ENCODE data around the gene HPCA.
A peak's percentile ranks its signal among the peaks of the same experiment; 100 is the strongest.

Gene HPCA

GRCh38 chr1:32917521-32917920 is 31.2 kb downstream of the HPCA start:
- no peak overlapping the region for H3K9ac ChIP-seq (ENCODE audit: low read depth in 1 of 2, low read length in 2 of 2)
- peaks cover 3 to 10% of the 10 kb centered on the region in 2 donors for H3K4me1 ChIP-seq (ENCODE audit: control insufficient read depth in 2 of 2, insufficient read depth in 2 of 2, low read length in 2 of 2)
- no peaks in the 10 kb centered on the region for H3K9me3 ChIP-seq (ENCODE audit: control insufficient read depth in 2 of 2, low read length in 2 of 2)
- H3K4me3 ChIP-seq (ENCODE audit: low read length in 2 of 2): no peak overlapping the region
- no peak overlapping the region for H3K27ac ChIP-seq (ENCODE audit: low read depth in 2 of 2, low read length in 2 of 2)
- H3K27me3 ChIP-seq (ENCODE audit: control insufficient read depth in 2 of 2, insufficient read depth in 2 of 2, low read length in 2 of 2): no peaks in the 10 kb centered on the region
- H3K36me3 ChIP-seq (ENCODE audit: control insufficient read depth in 2 of 2, insufficient read depth in 2 of 2, low read length in 2 of 2): no peaks in the 10 kb centered on the region

- H3K9ac ChIP-seq (ENCODE audit: low read depth in 1 of 2, low read length in 2 of 2): no peak overlapping the region
- H3K27ac ChIP-seq (ENCODE audit: low read depth in 2 of 2, low read length in 2 of 2): no peak overlapping the region
- H3K36me3 ChIP-seq (ENCODE audit: control insufficient read depth in 2 of 2, insufficient read depth in 2 of 2, low read length in 2 of 2): no peaks in the 10 kb centered on the region
- no peak overlapping the region for H3K4me3 ChIP-seq (ENCODE audit: low read length in 2 of 2)
- peaks cover 3 to 10% of the 10 kb centered on the region in 2 donors for H3K4me1 ChIP-seq (ENCODE audit: control insufficient read depth in 2 of 2, insufficient read depth in 2 of 2, low read length in 2 of 2)
- H3K27me3 ChIP-seq (ENCODE audit: control insufficient read depth in 2 of 2, insufficient read depth in 2 of 2, low read length in 2 of 2): no peaks in the 10 kb centered on the region
- no peaks in the 10 kb centered on the region for H3K9me3 ChIP-seq (ENCODE audit: control insufficient read depth in 2 of 2, low read length in 2 of 2)
Observed at GRCh38 chr1:32918179-32918578, 31.9 kb downstream of the HPCA start.

- Histone ChIP-seq H3K9ac (ENCODE audit: low read depth in 1 of 2, low read length in 2 of 2) (no peak overlapping the region), H3K4me1 (ENCODE audit: control insufficient read depth in 2 of 2, insufficient read depth in 2 of 2, low read length in 2 of 2) (peaks cover 10 to 19% of the 10 kb centered on the region in 2 donors), H3K9me3 (ENCODE audit: control insufficient read depth in 2 of 2, low read length in 2 of 2) (no peaks in the 10 kb centered on the region), H3K27ac (ENCODE audit: low read depth in 2 of 2, low read length in 2 of 2) (no peak overlapping the region), H3K4me3 (ENCODE audit: low read length in 2 of 2) (no peak overlapping the region), H3K36me3 (ENCODE audit: control insufficient read depth in 2 of 2, insufficient read depth in 2 of 2, low read length in 2 of 2) (no peaks in the 10 kb centered on the region), H3K27me3 (ENCODE audit: control insufficient read depth in 2 of 2, insufficient read depth in 2 of 2, low read length in 2 of 2) (no peaks in the 10 kb centered on the region)
Observed at GRCh38 chr1:32919811-32920733, 33.8 kb downstream of the HPCA start.

- no peak overlapping the region for H3K9ac ChIP-seq (ENCODE audit: low read depth in 1 of 2, low read length in 2 of 2)
- H3K27me3 ChIP-seq (ENCODE audit: control insufficient read depth in 2 of 2, insufficient read depth in 2 of 2, low read length in 2 of 2): peaks cover 0 to 2% of the 10 kb centered on the region in 2 donors
- no peaks in the 10 kb centered on the region for H3K9me3 ChIP-seq (ENCODE audit: control insufficient read depth in 2 of 2, low read length in 2 of 2)
- no peaks in the 10 kb centered on the region for H3K36me3 ChIP-seq (ENCODE audit: control insufficient read depth in 2 of 2, insufficient read depth in 2 of 2, low read length in 2 of 2)
- no peak overlapping the region for H3K4me3 ChIP-seq (ENCODE audit: low read length in 2 of 2)
- H3K4me1 ChIP-seq (ENCODE audit: control insufficient read depth in 2 of 2, insufficient read depth in 2 of 2, low read length in 2 of 2): peaks cover 10 to 23% of the 10 kb centered on the region in 2 donors
- H3K27ac ChIP-seq (ENCODE audit: low read depth in 2 of 2, low read length in 2 of 2): no peak overlapping the region
Observed at GRCh38 chr1:32920833-32921232, 34.5 kb downstream of the HPCA start.

GRCh38 chr1:32924881-32925344 is 38.6 kb downstream of the HPCA start:
- Histone ChIP-seq H3K27ac (ENCODE audit: low read depth in 2 of 2, low read length in 2 of 2) (peak overlapping the region; percentile 54 to 61), H3K4me3 (ENCODE audit: low read length in 2 of 2) (peak overlapping the region; percentile 46 to 49), H3K9ac (ENCODE audit: low read depth in 1 of 2, low read length in 2 of 2) (peak overlapping the region; percentile 1 to 72), H3K36me3 (ENCODE audit: control insufficient read depth in 2 of 2, insufficient read depth in 2 of 2, low read length in 2 of 2) (no peaks in the 10 kb centered on the region), H3K27me3 (ENCODE audit: control insufficient read depth in 2 of 2, insufficient read depth in 2 of 2, low read length in 2 of 2) (peaks cover 0 to 2% of the 10 kb centered on the region in 2 donors), H3K9me3 (ENCODE audit: control insufficient read depth in 2 of 2, low read length in 2 of 2) (no peaks in the 10 kb centered on the region), H3K4me1 (ENCODE audit: control insufficient read depth in 2 of 2, insufficient read depth in 2 of 2, low read length in 2 of 2) (peaks cover 7 to 13% of the 10 kb centered on the region in 2 donors)

GRCh38 chr1:32925403-32926162 is 39.3 kb downstream of the HPCA start:
- Histone ChIP-seq H3K27ac (ENCODE audit: low read depth in 2 of 2, low read length in 2 of 2) (peak overlapping the region; percentile 54 to 61), H3K36me3 (ENCODE audit: control insufficient read depth in 2 of 2, insufficient read depth in 2 of 2, low read length in 2 of 2) (no peaks in the 10 kb centered on the region), H3K9ac (ENCODE audit: low read depth in 1 of 2, low read length in 2 of 2) (peak overlapping the region in 1 of 2 donors; percentile 72), H3K27me3 (ENCODE audit: control insufficient read depth in 2 of 2, insufficient read depth in 2 of 2, low read length in 2 of 2) (peaks cover 0 to 2% of the 10 kb centered on the region in 2 donors), H3K9me3 (ENCODE audit: control insufficient read depth in 2 of 2, low read length in 2 of 2) (no peaks in the 10 kb centered on the region), H3K4me1 (ENCODE audit: control insufficient read depth in 2 of 2, insufficient read depth in 2 of 2, low read length in 2 of 2) (peaks cover 7 to 13% of the 10 kb centered on the region in 2 donors), H3K4me3 (ENCODE audit: low read length in 2 of 2) (peak overlapping the region; percentile 13 to 46)

- Histone ChIP-seq H3K9ac (ENCODE audit: low read depth in 1 of 2, low read length in 2 of 2) (no peak overlapping the region), H3K4me3 (ENCODE audit: low read length in 2 of 2) (no peak overlapping the region), H3K9me3 (ENCODE audit: control insufficient read depth in 2 of 2, low read length in 2 of 2) (no peaks in the 10 kb centered on the region), H3K27me3 (ENCODE audit: control insufficient read depth in 2 of 2, insufficient read depth in 2 of 2, low read length in 2 of 2) (peaks cover 0 to 2% of the 10 kb centered on the region in 2 donors), H3K36me3 (ENCODE audit: control insufficient read depth in 2 of 2, insufficient read depth in 2 of 2, low read length in 2 of 2) (no peaks in the 10 kb centered on the region), H3K27ac (ENCODE audit: low read depth in 2 of 2, low read length in 2 of 2) (no peak overlapping the region), H3K4me1 (ENCODE audit: control insufficient read depth in 2 of 2, insufficient read depth in 2 of 2, low read length in 2 of 2) (peaks cover 7 to 13% of the 10 kb centered on the region in 2 donors)
Observed at GRCh38 chr1:32926562-32926961, 40.3 kb downstream of the HPCA start.

- Histone ChIP-seq H3K4me1 (ENCODE audit: control insufficient read depth in 2 of 2, insufficient read depth in 2 of 2, low read length in 2 of 2) (peaks cover 7 to 13% of the 10 kb centered on the region in 2 donors), H3K9me3 (ENCODE audit: control insufficient read depth in 2 of 2, low read length in 2 of 2) (no peaks in the 10 kb centered on the region), H3K36me3 (ENCODE audit: control insufficient read depth in 2 of 2, insufficient read depth in 2 of 2, low read length in 2 of 2) (no peaks in the 10 kb centered on the region), H3K9ac (ENCODE audit: low read depth in 1 of 2, low read length in 2 of 2) (no peak overlapping the region), H3K27me3 (ENCODE audit: control insufficient read depth in 2 of 2, insufficient read depth in 2 of 2, low read length in 2 of 2) (peaks cover 0 to 2% of the 10 kb centered on the region in 2 donors), H3K27ac (ENCODE audit: low read depth in 2 of 2, low read length in 2 of 2) (no peak overlapping the region), H3K4me3 (ENCODE audit: low read length in 2 of 2) (no peak overlapping the region)
Observed at GRCh38 chr1:32927441-32927840, 41.1 kb downstream of the HPCA start.

- Histone ChIP-seq H3K27me3 (ENCODE audit: control insufficient read depth in 2 of 2, insufficient read depth in 2 of 2, low read length in 2 of 2) (peaks cover 0 to 2% of the 10 kb centered on the region in 2 donors), H3K9ac (ENCODE audit: low read depth in 1 of 2, low read length in 2 of 2) (no peak overlapping the region), H3K36me3 (ENCODE audit: control insufficient read depth in 2 of 2, insufficient read depth in 2 of 2, low read length in 2 of 2) (no peaks in the 10 kb centered on the region), H3K27ac (ENCODE audit: low read depth in 2 of 2, low read length in 2 of 2) (no peak overlapping the region), H3K4me1 (ENCODE audit: control insufficient read depth in 2 of 2, insufficient read depth in 2 of 2, low read length in 2 of 2) (peaks cover 7 to 13% of the 10 kb centered on the region in 2 donors), H3K4me3 (ENCODE audit: low read length in 2 of 2) (no peak overlapping the region), H3K9me3 (ENCODE audit: control insufficient read depth in 2 of 2, low read length in 2 of 2) (no peaks in the 10 kb centered on the region)
Observed at GRCh38 chr1:32928285-32928684, 42.0 kb downstream of the HPCA start.

GRCh38 chr1:32928715-32929114 is 42.4 kb downstream of the HPCA start:
- Histone ChIP-seq H3K27me3 (ENCODE audit: control insufficient read depth in 2 of 2, insufficient read depth in 2 of 2, low read length in 2 of 2) (peaks cover 0 to 2% of the 10 kb centered on the region in 2 donors), H3K9ac (ENCODE audit: low read depth in 1 of 2, low read length in 2 of 2) (no peak overlapping the region), H3K27ac (ENCODE audit: low read depth in 2 of 2, low read length in 2 of 2) (no peak overlapping the region), H3K9me3 (ENCODE audit: control insufficient read depth in 2 of 2, low read length in 2 of 2) (no peaks in the 10 kb centered on the region), H3K36me3 (ENCODE audit: control insufficient read depth in 2 of 2, insufficient read depth in 2 of 2, low read length in 2 of 2) (no peaks in the 10 kb centered on the region), H3K4me3 (ENCODE audit: low read length in 2 of 2) (no peak overlapping the region), H3K4me1 (ENCODE audit: control insufficient read depth in 2 of 2, insufficient read depth in 2 of 2, low read length in 2 of 2) (peaks cover 7 to 15% of the 10 kb centered on the region in 2 donors)
